Gastroesophageal sphincter (tissue), 4 donors: ENCODE measurements around the gene KIF1A. TPM values are rescaled to one million over a fixed set of nuclear protein-coding genes. Genes with fewer than 3 reads are reported as not detected.

Experiments
- ATAC-seq: fragments of 150-250 bp; one replicate; pipeline ENCODE4 v1.9.1; 2016; ENCODE audit warnings: mild to moderate bottlenecking, moderate library complexity
- H3K27ac ChIP-seq, 4 donors: fragments of 200-600 bp; sonication (generic) in 3 of 4; 1 replicate in 3 of 4; 2 replicates in 1 of 4; pipeline ENCODE4 v1.5.1; 2016 to 2019
- H3K27me3 ChIP-seq: fragments of 200-600 bp; sonication (generic); one replicate; pipeline ENCODE4 v1.5.1; 2019
- H3K36me3 ChIP-seq, 2 donors: fragments of 200-600 bp; sonication (generic); one replicate each; pipeline ENCODE4 v1.5.1; 2019; ENCODE audit warnings: control low read depth in 1 of 2
- H3K4me1 ChIP-seq, 3 donors: fragments of 200-600 bp; sonication (generic); 1 replicate in 2 of 3; 2 replicates in 1 of 3; pipeline ENCODE4 v1.5.1; 2016 to 2019; ENCODE audit warnings: control low read depth in 2 of 3
- H3K4me3 ChIP-seq, 2 donors: fragments of 200-600 bp; sonication (generic); one replicate each; pipeline ENCODE4 v1.5.1; 2019; ENCODE audit warnings: mild to moderate bottlenecking in 1 of 2, moderate library complexity in 1 of 2
- H3K9me3 ChIP-seq, 3 donors: fragments of 200-600 bp; sonication (generic); one replicate each; pipeline ENCODE4 v1.5.1; 2017 to 2019; ENCODE audit warnings: control low read depth in 2 of 3
- EP300 ChIP-seq: sonication (generic); formaldehyde crosslinking; IDR thresholded peaks from one replicate; pipeline ENCODE4 v1.6.1; 2017; ENCODE audit warnings: antibody characterized with exemption, mild to moderate bottlenecking
- POLR2A ChIP-seq, 2 donors: fragments of 450-650 bp; IDR thresholded peaks; one replicate each; pipeline ENCODE4 v1.6.1; 2017; ENCODE audit warnings: antibody characterized with exemption in 2 of 2, mild to moderate bottlenecking in 2 of 2, moderate library complexity in 1 of 2
- POLR2AphosphoS5 ChIP-seq: sonication (generic); formaldehyde crosslinking; IDR thresholded peaks from one replicate; pipeline ENCODE4 v1.6.1; 2017; ENCODE audit warnings: antibody characterized with exemption
- WGBS, 2 donors: methylation state at CpG; one replicate each; pipeline ENCODE4 v1.1.5; 2018; ENCODE audit warnings: low coverage in 1 of 2; 5-methylcytosine and 5-hydroxymethylcytosine counted together
- total RNA-seq, 4 donors: library from RNA; depleted of rRNA; stranded (reverse); fragments of >200 nt; gene quantifications; one replicate each; pipeline ENCODE4 v1.1.0, GENCODE V29; 2016
- TF ChIP-seq, protein P1 (sequence below), 4 experiments: fragments of 200-600 bp in 2 of 4; fragments of 450-650 bp in 2 of 4; sonication (generic) in 1 of 4; IDR thresholded peaks; one replicate each; pipeline ENCODE4 v1.5.1; 2017 to 2019; ENCODE audit warnings: antibody characterized with exemption in 4 of 4, mild to moderate bottlenecking in 2 of 4, moderate library complexity in 2 of 4

KIF1A gene
- total RNA-seq, 4 donors from 2014 or later, result 0.62 to 2.3 (median 1.6) TPM

DNA sequence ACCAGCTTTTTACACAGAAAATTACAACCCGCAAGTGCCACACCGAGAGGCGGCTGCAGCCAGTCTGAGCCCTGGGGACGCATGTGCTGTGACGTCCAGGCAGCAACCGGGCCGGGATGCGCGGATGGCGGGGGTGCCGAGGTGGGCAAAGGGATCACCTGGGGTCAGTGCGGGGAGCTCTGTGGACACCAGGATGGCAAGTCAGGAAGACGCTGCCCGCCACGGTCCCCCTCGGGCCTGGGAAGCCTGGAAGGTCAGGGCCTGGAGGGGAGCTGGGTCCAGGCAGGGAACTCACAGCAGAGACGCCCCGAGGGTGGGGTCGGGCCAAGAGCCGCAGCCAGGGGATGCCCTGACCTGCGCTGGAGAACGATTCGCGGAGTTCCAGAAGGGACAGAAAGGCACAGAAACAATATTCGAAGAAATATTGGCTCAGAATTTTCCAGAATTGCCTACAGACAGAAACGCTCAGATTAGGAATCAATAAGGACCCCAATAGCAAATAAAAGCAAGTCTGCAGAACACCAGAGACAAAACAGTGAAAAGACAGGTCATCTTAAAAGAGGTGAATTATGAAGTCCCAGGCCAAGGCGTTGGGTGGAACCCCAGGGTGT lies 11.7 kb upstream of the KIF1A start:
- Histone ChIP-seq H3K4me3 (peak overlapping the region; percentile 4 to 43), H3K36me3 (no peaks in the 10 kb centered on the region), H3K9me3 (no peaks in the 10 kb centered on the region), H3K27me3 (peaks cover 37% of the 10 kb centered on the region), H3K27ac (no peak overlapping the region), H3K4me1 (peaks cover 0 to 19% (median 6%) of the 10 kb centered on the region in 3 donors)
- TF ChIP-seq EP300, result no peak
- no peak for TF ChIP-seq POLR2A (IDR thresholded peaks at IDR 0.05)
- TF ChIP-seq POLR2AphosphoS5, result no peak
- TF ChIP-seq, protein P1, sequence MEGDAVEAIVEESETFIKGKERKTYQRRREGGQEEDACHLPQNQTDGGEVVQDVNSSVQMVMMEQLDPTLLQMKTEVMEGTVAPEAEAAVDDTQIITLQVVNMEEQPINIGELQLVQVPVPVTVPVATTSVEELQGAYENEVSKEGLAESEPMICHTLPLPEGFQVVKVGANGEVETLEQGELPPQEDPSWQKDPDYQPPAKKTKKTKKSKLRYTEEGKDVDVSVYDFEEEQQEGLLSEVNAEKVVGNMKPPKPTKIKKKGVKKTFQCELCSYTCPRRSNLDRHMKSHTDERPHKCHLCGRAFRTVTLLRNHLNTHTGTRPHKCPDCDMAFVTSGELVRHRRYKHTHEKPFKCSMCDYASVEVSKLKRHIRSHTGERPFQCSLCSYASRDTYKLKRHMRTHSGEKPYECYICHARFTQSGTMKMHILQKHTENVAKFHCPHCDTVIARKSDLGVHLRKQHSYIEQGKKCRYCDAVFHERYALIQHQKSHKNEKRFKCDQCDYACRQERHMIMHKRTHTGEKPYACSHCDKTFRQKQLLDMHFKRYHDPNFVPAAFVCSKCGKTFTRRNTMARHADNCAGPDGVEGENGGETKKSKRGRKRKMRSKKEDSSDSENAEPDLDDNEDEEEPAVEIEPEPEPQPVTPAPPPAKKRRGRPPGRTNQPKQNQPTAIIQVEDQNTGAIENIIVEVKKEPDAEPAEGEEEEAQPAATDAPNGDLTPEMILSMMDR (IDR thresholded peaks at IDR 0.05), result no peak
- 7% methylated on average over 17 to 21 of the region's 27 CpGs for WGBS, 2 donors
- ATAC-seq, result no peak

DNA sequence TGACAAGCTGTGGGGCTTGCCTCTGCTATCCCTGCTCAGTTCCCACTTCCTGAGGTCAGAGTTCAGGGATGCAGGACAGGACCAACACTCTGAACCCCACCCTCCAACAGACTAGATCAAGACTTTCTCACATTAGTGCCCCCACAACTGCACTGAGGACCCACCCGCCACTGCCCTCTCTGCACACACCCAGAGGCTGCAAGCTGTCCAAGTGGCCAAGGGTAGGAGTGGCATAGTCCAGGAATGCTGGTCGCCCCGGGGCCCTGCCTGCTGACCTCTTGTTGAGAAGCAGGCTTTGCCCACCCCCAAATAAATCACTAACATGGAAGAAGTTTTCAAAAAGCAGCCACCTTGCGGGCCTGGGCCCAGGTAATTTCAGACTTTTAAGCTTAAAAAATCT lies 5.5 kb upstream of the KIF1A start:
- ATAC-seq, result no peak
- H3K9me3 ChIP-seq, result peaks cover 0 to 17% (median 0%) of the 10 kb centered on the region in 3 donors
- TF ChIP-seq POLR2A (IDR thresholded peaks at IDR 0.05) (no peak), POLR2AphosphoS5 (no peak), EP300 (no peak)
- TF ChIP-seq, protein P1 (IDR thresholded peaks at IDR 0.05), result no peak
- WGBS, 2 donors, result 100% methylated on average over 1 of the region's 4 CpGs; no CpG with 5 or more reads in 1 of the 2 donors
- no peak overlapping the region for H3K4me3 ChIP-seq
- H3K36me3 ChIP-seq, result no peaks in the 10 kb centered on the region
- peaks cover 0 to 9% (median 4%) of the 10 kb centered on the region in 3 donors for H3K4me1 ChIP-seq
- no peak overlapping the region for H3K27ac ChIP-seq
- peaks cover 98% of the 10 kb centered on the region for H3K27me3 ChIP-seq

DNA sequence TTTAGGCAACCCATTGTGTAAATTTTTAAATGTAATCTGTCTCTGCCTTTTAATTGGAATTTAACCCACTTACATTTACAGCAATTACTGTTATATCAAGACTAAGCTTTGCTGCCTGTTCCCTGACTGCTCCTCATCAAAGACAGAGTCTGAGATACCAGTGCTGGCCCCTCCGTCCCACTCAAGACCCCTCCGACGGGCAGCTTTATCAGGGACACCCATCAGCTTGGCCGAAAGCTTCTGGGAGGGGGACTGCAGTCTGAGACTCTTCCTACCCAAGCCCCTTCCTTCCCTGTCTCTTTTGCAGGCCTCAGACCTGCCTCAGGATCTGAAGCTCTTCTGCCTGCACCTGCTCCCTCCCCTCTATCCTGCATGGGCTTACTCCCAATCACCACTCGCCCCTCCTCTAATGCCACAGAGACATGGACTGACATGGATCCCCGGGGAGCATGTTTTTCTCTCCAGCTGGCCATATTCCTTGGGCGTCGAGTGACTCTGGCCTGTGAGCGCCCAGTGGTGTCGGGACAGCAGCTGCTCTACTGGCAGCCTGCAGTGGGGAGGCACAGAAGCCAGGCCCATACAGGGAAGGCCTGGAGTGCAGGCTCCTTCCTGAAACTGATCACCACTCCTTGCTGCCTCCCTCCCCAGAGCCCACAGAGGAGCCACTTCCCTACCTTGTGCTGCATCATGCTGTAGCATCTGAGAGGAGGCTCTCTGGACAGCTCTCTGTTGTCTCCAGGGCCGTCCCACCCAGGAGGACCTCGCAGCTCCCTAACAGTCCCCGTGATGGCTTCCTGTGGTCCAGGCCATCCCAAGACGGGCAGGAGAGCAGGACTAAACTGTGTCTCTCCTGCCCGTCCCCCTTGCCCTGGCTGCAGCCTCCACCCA lies 3.7 kb upstream of the KIF1A start:
- ATAC-seq, result no peak
- H3K27ac ChIP-seq, result no peak overlapping the region

DNA sequence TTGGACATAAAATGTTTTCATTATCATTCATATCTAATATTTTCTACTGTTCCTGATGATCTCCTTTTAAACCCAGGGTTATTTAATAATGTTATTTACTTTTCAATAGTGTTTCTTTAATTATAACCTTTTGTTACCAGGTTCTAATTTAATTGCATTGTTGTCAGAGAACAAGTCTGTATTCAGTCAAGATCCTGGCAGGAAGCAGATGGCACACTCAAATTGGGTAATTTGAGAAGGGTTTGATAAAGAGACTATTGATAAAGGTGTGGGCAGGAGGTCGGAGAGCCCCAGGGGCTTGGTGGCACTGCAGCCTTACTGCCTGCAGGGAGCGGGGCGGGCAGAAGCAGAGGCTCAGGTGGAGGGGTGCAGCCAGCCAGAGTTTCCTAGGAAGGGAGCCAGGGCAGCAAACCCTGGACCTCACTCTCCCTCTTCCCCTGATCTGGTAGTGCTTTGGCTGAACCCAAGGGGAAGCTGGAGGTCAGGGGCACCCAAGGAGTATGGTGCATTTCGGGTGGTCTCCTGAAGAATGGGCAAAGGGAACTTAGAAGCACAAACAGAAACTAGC lies 2.3 kb upstream of the KIF1A start:
- H3K4me3 ChIP-seq, result no peak overlapping the region
- H3K9me3 ChIP-seq, result peaks cover 0 to 17% (median 0%) of the 10 kb centered on the region in 3 donors
- H3K27ac ChIP-seq, result no peak overlapping the region
- H3K36me3 ChIP-seq, result no peaks in the 10 kb centered on the region
- TF ChIP-seq, protein P1 (IDR thresholded peaks at IDR 0.05), result no peak
- no peak for TF ChIP-seq POLR2A (IDR thresholded peaks at IDR 0.05)
- no peak for TF ChIP-seq POLR2AphosphoS5
- no peak for TF ChIP-seq EP300
- H3K4me1 ChIP-seq, result peaks cover 0 to 30% (median 18%) of the 10 kb centered on the region in 3 donors
- no peak for ATAC-seq
- WGBS, 2 donors, result 69 to 86% methylated on average over 2 to 4 of the region's 4 CpGs
- H3K27me3 ChIP-seq, result peaks cover 100% of the 10 kb centered on the region

More for the DNA sequence above, 3.7 kb upstream of the KIF1A start:
- Histone ChIP-seq H3K9me3 (peaks cover 0 to 17% (median 0%) of the 10 kb centered on the region in 3 donors), H3K27me3 (peaks cover 100% of the 10 kb centered on the region), H3K36me3 (no peaks in the 10 kb centered on the region), H3K4me1 (peaks cover 0 to 26% (median 18%) of the 10 kb centered on the region in 3 donors), H3K4me3 (no peak overlapping the region)
- TF ChIP-seq POLR2A (IDR thresholded peaks at IDR 0.05) (no peak), POLR2AphosphoS5 (no peak), EP300 (no peak)
- TF ChIP-seq, protein P1 (IDR thresholded peaks at IDR 0.05), result no peak
- 76 to 92% methylated on average over 5 to 7 of the region's 15 CpGs for WGBS, 2 donors
